ENCODE measurements around the gene CCDC13.
A peak's percentile ranks its signal among the peaks of the same experiment; 100 is the strongest.

The CCDC13 gene

DNA sequence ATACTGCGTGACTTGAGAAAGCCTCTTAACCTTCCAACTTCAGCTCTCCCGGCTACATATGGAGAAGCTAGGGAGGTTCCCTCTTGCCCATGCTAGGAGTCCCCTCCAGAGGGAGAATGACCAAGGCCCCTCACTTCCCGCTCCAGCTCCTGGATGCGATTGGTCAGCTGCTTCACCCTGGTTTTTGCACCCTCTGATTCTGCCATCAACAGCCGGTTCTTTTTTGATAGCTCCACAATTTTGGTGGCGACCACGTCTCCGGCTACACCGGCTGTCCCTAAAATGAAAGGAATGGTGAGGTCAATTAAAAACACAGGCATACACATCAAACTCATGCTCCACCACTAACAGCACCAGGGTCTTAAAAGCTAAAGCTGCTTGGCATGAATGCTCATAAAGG lies 20.6 kb downstream of the CCDC13 start:
- no peak for DNase-seq

DNA sequence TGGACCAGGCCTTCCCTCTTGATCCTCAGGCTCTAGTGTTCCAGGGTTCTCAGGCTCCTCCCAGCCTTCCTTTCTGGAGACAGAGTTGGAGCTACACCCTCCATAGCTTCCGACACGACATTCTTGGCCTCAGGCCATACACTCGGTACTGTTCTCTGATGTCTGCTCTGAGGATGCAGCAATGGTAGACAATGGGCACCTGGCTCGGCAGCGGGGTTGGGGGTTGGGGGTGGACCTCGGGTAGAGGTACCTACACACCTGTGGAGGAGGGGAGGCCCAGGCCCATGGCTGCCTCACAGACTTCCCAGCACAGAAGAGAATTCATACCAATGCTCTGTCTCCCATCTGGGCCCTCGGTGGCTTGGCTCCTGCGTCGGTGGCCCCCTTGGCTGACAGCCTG lies 21.4 kb downstream of the CCDC13 start:
- no peak for DNase-seq

DNA sequence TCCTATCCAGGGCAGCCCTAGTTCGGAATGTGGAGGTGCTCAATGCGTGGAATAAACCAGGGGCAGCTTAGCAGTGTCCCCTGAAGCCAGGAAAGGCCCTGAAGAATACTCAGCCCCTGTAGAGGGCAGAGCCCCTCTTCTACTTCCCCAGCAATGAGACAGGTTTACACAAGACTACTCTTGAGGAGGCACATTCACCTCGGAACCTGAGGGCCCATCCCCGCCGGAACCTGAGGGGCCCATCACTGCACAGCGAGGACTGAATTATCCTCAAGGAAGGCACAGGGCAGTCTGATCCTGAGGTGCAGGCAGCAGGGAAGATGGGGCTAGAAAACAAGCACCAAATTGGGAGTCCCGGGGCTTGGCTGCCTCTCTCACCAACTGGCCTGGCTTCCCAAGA lies 22.2 kb downstream of the CCDC13 start:
- no peak for DNase-seq

DNA sequence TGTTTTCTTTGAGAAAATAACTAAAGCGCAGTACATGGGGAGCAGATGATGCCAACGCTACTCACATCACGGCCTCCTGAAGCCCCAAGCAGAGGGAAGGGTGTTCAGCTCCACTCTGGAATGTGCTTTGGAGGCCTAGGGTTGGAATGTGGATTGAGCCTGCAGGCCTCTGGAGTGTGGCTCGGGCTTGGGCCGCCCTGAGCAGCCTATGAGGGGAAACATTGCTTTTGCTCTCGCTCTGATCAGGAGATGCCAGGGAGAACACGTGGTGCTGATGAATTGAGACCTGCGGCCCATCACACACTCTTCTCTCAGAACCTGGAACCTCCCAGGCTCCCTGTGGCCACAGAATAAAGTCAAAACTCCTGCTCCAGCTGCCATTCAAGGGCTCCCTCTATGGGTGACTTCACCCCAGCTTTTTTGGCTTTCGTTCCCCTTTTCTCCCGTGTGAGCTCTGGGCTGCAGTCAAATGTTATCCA lies 23.3 kb downstream of the CCDC13 start:
- DNase-seq, result no peak

DNA sequence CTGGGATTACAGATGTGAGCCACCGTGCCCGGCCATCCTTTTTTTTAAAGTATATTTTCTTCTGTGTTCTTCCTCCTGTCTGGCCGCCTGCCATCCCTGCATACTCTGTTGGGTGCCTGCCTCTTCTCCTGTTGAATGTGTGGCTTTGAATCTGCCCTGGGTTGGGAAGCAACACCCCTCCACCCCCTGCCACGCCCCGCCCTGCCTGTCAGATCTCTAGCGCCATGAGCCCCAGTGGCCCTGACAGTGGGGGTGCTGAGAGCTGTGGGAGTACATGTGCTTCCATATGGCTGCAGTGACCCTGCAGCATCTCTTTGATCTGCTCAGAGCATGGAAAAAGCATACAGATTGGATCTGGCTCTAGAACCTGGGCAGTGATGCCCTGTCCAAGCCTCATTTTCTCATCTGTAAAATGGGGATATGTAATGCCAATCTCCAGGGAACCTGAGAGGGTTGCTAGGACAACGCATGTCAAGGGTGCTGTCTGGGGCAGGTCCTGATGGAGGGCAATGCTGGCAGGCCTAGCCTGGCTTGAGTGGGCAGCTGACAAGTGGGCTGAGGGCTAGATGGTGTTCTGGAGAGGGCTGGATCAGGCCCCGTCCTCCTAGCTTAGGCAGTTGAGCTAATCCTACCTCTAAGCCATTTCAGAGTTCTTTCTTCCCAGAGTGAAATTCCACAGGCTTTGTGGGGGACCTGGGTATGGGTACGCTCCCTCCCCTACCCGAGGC lies 23.9 kb downstream of the CCDC13 start:
- no peak for DNase-seq

DNA sequence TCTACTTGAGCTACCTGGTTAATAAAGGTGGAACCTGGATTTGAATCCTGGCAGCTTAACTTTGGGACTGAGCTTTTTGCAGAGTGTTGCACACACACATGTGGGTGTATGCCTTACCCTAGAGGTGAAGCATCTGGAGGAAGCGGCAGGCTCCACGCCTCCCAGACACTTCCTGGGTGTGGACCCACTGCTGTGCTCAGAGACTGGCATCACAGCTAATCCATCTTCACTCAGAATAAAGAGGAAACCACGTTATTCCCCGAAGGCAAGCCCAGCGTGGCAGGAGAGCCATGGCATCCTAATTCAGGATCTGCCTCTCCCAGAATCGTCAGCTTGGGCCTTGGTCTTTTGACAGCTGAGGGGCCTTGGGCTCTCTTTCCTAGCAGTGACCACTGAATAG lies 25.5 kb downstream of the CCDC13 start:
- no peak for DNase-seq

DNA sequence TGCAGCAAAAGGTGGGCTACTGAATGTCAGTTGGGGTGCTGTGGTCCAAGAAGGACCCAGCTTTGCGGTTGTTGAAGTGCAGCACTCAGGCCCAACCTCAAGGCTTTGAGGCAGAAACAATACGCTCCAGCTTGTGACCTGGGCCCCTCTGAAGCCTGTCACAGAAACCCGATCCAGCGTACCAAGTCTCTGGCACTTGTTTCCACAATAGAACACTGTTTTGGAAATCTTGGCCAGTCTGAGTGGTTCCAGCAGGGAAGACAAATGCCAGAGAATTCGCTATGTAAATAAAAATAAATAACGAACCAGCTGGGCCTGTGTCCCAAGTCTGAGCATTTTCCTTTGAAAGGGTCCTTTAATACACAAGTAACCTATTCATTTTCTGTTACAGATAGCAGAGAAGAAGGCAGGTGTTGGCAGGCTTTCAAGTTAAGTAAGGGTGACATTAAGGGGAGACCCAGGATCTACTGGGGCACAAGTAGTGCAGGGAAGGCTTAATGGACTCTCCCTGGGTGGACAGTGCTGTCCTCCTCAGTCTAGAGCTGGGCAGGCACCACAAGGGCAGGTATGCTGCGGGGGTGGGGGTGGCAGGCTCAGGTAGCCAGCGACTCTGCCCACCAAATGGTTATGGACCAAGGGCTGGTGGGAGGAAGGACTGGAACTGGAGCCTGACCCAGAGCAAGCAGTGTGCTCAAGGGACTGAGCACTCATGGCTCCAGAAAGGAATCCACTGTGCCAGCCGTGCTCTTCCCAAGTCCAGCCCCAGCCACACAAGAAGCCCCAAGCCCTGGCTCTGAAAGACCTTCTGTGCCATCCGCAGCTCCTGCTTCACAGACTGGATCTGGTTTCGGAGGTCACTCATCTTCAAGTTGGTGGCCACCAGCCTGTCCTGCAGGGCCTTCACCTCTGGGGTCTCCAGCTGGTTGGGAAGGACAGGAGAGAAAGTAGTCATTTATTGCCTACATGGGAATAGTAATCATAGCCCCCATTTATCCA lies 26.3 kb downstream of the CCDC13 start:
- DNase-seq, result no peak

DNA sequence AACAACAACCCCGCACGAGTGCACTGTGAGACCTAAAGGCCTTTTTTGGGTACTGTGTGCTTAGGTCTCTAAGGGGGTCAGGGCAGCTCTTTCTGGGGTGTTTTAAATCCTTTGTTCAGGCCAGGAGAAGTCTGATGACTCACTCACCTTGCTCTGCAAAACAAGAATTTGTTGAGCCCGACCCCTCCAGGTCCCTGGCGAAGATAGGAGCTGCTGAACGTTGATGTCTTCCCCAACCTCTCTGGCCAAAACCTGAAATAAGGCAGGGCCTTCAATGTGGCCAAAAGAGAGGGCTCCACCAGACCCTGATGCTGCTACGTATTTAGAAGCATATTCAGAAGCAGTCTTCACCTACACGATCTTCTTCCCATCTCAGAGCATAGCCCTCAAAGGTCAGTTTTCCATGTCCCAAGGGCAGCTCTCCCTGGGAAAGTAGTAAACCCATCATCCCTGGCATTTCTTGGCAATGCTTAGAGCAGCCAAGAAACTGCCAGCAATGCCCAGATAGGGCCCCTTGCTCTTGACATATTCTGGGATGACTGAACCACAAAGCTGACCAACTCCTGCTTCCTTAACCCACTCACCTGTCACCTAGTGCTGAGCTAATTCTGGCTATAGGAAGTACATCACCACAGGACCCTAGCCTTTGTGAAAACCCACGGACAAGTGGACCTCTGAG lies 27.1 kb downstream of the CCDC13 start:
- DNase-seq, result no peak

DNA sequence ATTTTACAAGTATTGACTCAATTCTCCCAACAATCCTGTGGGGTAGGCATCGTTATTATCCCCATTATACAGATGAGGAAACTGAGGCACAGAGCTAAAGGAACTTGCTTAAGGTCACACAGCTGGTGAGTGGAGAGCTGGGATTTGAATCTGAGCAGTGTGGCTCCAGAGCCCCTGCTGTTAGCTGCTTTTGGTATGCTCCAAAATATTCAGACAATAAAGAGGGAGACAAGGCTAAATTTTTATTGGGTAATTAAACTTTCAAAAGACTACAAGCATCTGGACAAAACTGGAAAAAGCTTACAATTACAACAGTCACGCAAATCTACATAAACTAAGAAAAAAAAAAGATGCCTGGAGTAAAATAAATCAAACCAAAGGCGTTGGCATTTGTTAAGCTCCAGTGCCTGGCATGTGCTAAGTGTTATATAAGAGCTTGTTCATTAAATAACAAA lies 27.7 kb downstream of the CCDC13 start:
- DNase-seq, result no peak

DNA sequence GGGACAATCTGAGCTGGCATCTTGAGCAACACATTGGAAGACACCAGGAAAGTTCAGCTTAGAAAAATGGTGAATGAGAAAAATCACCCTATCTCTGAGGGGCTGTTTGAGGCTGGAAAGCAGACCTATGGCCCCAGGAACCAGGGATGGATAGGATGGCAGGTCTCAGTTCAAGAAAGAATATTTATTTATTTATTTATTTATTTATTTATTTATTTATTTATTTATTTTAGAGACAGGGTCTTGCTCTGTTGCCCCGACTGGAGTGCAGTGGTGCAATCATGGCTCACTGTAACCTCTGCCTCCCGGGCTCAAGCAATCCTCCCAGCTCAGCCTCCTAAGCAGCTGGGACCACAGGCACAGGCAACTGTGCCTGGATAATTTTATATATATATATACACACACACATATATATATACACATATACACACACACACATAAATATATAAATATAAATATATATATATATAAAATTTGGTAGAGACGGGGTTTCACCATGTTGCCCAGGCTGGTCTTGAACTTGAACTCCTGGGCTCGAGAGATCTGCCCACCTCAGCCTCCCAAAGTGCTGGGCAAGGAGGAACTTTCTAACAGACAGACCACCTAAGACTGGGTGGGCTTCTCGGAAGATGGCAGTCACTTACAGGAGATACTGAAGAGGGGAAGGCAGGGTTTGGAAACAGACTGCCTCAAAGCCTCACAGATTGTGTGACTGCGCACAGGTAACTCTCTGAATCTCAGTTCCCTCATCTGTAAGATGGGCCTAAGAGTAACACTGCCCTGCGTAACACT lies 29.7 kb downstream of the CCDC13 start:
- no peak for DNase-seq

DNA sequence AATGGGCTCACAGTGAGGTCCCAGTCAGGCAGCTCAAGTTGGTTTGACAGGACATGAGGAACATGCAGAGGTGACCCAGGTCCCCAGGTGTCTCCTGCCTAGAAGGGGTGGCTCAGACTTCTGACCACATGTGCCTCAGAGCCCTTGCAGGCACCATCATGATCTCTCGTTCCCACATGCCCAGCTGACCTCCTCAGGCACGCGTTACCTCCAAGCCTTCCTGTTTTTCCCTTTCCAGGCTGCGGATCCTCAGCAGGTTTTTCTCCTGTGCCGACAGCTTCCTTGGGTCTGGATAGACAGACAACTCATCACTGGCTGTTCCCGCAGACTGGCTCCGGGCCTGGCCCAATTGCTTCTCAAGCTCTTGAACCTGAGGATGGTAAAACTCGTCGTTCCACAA lies 30.4 kb downstream of the CCDC13 start:
- DNase-seq, result no peak

DNA sequence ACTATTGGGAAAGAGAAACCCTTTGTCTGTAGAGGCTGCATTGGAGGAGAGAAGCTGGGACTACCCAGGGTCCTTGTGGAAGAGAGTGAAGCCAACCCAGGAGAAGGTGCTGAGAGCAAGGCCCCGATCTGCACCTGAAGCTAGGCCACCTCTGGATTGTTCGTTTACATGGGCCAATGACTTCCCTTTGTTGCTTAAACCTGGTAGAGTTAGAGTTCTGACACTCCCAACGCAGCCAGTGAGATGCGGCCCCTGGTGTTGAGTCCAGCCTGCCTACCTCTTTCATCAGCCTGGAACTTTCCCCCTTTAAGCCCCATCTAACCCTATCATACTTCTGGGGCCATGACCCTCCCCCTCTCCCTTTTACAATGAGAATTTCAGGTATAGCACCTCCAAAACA lies 30.8 kb downstream of the CCDC13 start:
- DNase-seq, result no peak

DNA sequence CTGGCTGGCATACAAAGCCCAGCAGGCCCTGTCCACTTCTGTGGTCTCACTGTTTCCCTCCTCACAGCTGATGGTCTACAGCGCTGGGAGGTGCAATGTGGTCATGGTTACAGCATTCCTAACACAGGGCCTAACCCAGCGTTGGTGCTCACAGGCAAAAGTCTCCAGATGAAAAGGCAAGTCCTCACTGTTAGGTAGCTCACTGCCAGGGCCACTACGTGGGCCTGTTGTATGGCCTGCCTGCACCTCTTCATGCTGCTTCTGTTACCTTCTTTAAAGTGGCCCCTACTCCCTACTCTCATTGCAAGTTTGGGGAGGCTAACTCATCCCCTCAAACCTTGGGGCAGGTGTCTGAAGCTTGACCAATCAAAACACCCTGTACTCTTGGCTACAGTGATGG lies 31.3 kb downstream of the CCDC13 start:
- DNase-seq, result no peak

DNA sequence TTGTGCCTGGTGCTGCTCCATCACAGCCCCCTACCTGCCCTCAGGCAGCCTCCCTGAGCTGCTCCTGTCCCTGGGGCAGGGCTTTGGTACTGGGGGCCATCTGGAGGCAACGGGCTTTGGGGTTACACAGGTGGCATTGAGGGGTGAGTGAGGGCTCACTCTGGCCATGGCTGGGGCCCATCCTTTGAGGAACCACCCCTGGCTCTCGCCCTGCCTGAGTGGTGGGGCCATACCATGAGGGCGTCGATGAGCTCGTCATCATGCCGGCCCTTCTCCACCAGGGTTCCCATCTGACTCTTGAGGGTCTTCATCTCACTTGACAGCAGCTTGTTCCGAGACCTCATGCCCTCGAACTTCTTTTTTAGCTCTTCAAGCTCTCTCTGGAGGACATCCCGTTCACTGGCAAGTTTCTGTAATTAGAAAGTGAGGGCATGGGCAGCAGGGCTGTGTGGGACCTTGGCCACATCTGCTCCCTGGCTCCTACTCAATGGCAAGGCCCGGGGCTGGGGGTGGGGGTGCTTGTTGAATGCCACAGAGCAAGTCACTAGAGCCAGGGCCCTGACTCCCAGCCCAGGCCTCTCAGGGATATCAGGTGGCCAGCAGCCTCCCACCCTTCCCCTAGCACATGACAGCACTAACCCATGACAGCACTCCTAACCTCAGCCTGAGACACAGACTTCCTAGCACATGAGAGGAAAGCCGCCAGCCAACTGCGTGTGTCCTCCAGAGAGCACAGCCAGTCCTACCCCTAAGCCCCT lies 33.5 kb downstream of the CCDC13 start:
- DNase-seq, result no peak

DNA sequence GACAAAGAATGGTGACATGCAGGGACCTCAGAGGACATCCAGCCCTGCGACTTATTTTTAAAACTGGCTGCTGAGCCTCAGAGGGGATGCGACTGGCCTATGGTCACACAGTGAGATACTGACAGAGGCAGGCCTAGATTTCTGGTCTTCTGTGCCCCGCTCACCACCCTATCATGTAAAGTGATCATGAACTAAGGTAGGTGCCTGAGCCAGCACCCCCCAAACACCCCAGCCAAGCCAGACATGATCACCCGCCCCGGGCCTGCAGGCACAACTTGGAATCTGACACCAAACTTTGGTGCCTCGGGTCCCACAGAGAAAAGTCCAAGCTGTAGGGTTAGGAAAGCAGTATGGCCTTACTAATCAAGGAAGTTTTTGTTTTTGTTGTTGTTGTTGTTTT lies 36.5 kb downstream of the CCDC13 start:
- DNase-seq, result no peak

DNA sequence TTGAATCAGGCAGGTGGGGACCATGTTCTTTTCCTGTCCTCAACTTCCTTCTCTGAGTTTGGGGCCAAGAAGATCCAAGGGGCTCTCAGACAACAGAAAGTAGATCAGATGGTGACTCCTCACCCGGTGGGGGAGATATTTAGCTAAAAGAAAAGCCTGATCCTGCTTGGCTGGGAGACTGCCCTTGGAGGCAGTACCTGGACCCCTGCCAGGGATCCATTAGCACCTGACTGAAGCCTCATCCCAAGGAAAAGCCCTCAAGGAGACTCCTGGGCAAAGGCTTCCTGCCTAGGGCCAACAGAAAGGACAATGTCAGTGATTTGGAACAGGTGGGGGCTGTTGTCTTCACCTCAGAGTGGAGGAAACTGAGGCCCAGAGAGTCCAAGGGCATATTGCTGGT lies 37.0 kb downstream of the CCDC13 start:
- DNase-seq, result no peak

DNA sequence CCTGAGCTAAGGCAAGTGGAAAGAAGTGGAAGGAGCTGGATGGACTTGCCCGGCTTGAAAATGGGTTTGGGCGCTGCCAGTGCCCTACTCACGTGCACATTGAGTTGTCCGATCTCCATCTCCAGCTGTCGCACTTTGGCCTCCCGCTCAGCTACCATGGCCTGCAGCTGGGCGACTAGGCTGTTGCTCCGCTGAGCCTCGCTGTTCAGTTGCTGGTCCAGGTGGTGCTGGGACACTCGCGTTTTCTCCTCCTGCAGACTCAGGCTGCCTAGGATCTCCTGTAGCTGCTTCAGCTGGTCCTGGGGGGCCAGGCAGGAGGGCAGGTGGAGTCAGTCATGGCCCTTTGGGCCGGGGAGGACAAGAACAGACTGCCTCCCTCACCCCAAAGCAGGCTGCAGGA lies 37.4 kb downstream of the CCDC13 start:
- DNase-seq, result peak; percentile 0

DNA sequence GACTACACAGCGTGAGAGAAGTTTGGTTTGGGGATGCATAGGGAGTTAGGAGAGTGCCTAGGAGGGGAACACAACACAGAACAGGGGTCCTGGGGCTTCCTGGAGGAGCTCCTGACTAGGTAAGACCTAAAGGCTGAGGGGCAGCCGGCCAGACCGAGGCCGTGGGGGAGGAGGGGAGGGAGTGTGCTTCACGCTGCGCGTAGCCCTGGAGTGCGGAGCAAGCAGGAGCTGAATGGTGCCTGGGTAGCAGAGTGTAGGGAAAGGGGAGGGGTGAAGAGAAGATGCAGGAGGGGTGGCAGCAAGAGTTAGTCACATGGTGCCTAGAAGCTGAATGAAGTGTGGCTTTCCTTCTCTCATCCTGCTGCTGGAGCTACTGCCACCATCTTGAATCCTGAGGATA lies 38.0 kb downstream of the CCDC13 start:
- peak; percentile 4 for DNase-seq

DNA sequence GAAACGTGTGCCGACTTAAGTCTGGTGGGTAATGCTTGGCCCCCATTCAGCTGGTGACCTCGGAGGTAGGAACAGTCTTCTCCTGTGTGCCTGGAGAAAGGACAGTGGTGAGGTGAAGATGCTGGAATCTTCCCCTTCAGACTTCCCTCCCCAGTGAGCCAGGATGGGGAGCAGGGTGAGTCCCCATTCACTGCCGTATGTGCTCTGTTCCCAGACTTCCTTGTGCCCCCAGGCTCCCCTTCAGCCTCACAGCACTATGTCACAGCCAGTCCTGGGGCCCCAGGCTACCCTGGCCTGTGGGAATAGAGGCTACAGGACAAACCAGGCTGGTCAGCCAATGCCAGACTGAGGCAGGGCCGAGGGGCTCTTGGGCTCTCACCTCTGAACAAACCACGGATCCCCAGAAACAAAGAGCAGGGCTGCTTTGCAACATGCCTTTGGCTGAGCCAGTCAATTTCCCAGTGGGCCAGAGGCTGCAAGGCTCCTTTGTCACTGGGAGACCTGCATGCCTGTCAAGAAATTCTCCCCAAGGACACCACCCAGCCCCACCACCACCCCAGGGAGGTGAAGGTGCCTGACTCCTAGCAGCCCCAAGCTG lies 38.7 kb downstream of the CCDC13 start:
- DNase-seq, result no peak

DNA sequence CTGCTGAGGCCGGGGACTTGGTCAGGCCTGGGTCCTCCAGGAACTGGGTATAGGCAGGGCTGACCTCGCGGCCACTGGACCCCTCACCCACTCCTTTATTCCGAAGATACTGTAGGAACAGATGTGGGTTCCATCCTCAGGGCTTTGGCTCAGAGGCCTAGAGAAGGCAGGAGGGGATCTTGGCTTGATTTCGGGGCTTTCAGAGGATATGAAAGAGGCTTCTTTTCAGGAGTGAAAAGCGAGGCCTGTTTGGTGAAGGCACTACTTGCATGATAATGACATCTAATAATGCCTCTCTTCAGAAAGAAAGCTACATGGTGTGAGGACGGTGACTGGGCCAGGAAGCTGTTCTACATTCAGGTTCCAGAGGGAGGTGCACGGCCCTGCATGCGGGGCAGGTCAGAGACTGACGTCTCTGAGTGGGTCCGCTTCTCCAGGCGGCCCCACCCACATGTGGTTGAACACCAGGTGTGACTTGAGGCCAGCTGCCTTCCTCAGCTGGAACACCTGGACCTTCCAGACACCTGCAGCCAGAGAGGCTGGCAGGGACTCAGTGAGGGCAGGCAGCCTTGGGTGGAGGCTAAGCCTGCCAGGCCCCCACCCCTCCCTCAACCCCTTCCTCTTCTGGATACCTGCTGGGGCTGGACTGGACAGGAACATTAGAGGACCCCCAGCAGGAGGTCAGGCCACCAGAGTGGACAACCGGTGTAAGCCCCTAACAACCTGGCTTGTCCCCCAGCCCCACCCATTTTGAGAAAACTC lies 39.4 kb downstream of the CCDC13 start:
- peak; percentile 7 for DNase-seq

Data from activated CD4-positive, alpha-beta T cell treated with anti-CD3 and anti-CD28 coated beads for 1 hour (primary cell).